ENCODE measurements around the gene XYLT2. TPM values are rescaled to one million over a fixed set of nuclear protein-coding genes. Genes with fewer than 3 reads are reported as not detected.

Gene XYLT2
- total RNA-seq, 1 experiment from 2014 or later = 26.4 TPM

- no peak overlapping the region for H3K56ac ChIP-seq (ENCODE audit: insufficient read length, low read depth, low read length)
- peaks cover 7% of the 10 kb centered on the region for H3K27me3 Mint-ChIP-seq (ENCODE audit: low read depth)
- H3K9me3 ChIP-seq (ENCODE audit: control insufficient read depth, low read depth, low read length) = peaks cover 5% of the 10 kb centered on the region
- H2BK20ac ChIP-seq (ENCODE audit: low read depth, low read length, poor library complexity, severe bottlenecking) = no peak overlapping the region
- H3K79me1 ChIP-seq (ENCODE audit: insufficient read depth, low read depth, low read length, poor library complexity, severe bottlenecking) = no peaks in the 10 kb centered on the region
- H3K4me2 ChIP-seq (ENCODE audit: insufficient read depth, insufficient read length, low read length) = no peak overlapping the region
- H3K23me2 ChIP-seq (ENCODE audit: insufficient read length, low read depth, low read length, poor library complexity, severe bottlenecking) = no peaks in the 10 kb centered on the region
- peaks cover 2 to 13% (median 5%) of the 10 kb centered on the region in 3 experiments; a peak in 4 of 7 replicates for H3K36me3 Mint-ChIP-seq (ENCODE audit: insufficient read depth in 1 of 3, low read depth in 3 of 3)
- H4K91ac ChIP-seq (ENCODE audit: insufficient read length, low read depth, low read length) = no peak overlapping the region
- H2BK5ac ChIP-seq (ENCODE audit: insufficient read length, low read length) = no peak overlapping the region
- H3K4me1 ChIP-seq (ENCODE audit: insufficient read depth, low read length) = no peaks in the 10 kb centered on the region
- no peak overlapping the region for H2BK12ac ChIP-seq (ENCODE audit: insufficient read length, low read depth, low read length)
- peaks cover 15 to 16% of the 10 kb centered on the region in 2 experiments for H3K9me3 Mint-ChIP-seq
- H2BK15ac ChIP-seq (ENCODE audit: low read depth, low read length) = no peak overlapping the region
- H3T11ph ChIP-seq (ENCODE audit: low read length) = no peak overlapping the region
- no peak overlapping the region for H2BK120ac ChIP-seq (ENCODE audit: low read depth, low read length, poor library complexity, severe bottlenecking)
- no peak overlapping the region for H3K4me3 Mint-ChIP-seq
- no peak overlapping the region for H4K8ac ChIP-seq (replicated peaks; ENCODE audit: insufficient read length, low read depth, low read length)
- peaks cover 6 to 8% of the 10 kb centered on the region in 2 experiments for H3K4me1 Mint-ChIP-seq
- no peak overlapping the region for H3K14ac ChIP-seq (ENCODE audit: insufficient read depth, low read length)
- no peak overlapping the region for H2AFZ ChIP-seq (ENCODE audit: low read length)
- no peaks in the 10 kb centered on the region for H3K27me3 ChIP-seq (ENCODE audit: insufficient read depth, low read length)
- H3K18ac ChIP-seq (ENCODE audit: insufficient read length, low read depth, low read length) = no peak overlapping the region
- no peak overlapping the region for H3K23ac ChIP-seq (ENCODE audit: insufficient read length, low read depth, low read length)
- H2AK5ac ChIP-seq (ENCODE audit: insufficient read length, low read length) = no peak overlapping the region
- H3K4ac ChIP-seq (ENCODE audit: low read depth, low read length) = no peak overlapping the region
- no peak overlapping the region for H3K27ac ChIP-seq (ENCODE audit: insufficient read length, low read depth, low read length)
- H3K9ac ChIP-seq (ENCODE audit: extremely low read depth, insufficient read length, low read length) = no peak overlapping the region
- H4K20me1 ChIP-seq (ENCODE audit: control insufficient read depth, insufficient read depth, insufficient read length) = peaks cover under 1% of the 10 kb centered on the region
- no peak for TF ChIP-seq CTCF (conservative IDR thresholded peaks at IDR 0.05)
- no CpG with 5 or more reads among the region's 2 CpGs for WGBS (ENCODE audit: extremely low coverage, insufficient read length, low lambda C conversion rate)
- no peaks in the 10 kb centered on the region for H3K79me2 ChIP-seq (ENCODE audit: insufficient read depth, low read length)
- H3K27ac Mint-ChIP-seq = no peak overlapping the region; a peak in 1 of 7 replicates
- no peak overlapping the region for H4K5ac ChIP-seq (ENCODE audit: insufficient read length, low read depth, low read length)
- peak; percentile 18 for DNase-seq
Observed at GRCh38 chr17:50337956-50338355, 8.0 kb upstream of the XYLT2 start.
